Smooth muscle cell of the brain vasculature (primary cell): Measurements from ENCODE around the gene WDPCP.
A peak's percentile ranks its signal among the peaks of the same experiment; 100 is the strongest.
"Not testable (repeated sequence)": the region's sequence is repeated elsewhere in the genome, so short reads cannot be mapped to it uniquely, and the experiment has no call there.

Experiments used
- DNase-seq: peaks from one replicate; pipeline ENCODE4 v3.0.0-alpha.2; 2012; ENCODE audit warnings: low read depth, low spot score

WDPCP gene

DNA sequence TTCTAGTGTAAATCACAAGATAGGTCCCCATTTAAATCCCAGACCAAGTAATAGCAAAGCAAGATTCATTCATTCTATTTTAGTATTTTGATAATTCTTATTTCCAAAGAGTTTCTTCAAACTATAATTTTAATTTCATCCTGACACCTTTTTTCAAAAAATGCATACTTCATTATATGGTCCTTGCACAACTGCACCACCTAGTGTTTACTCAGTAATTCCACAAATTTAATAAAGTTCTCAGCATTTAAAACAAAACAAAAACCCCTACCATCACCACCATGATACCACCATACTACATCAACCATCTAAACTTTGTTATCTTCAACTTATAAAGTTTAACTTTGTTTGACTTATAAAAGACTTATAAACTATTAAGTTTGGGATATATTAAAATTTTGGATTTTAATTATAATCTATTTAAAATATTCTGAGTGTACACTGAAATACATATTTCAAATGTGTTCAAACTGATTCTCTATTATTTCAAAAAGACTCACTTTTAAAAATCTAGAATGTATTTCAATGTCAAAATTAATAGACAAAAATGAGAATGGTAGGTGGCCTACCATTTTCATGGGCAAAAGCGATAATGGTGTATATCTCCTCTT lies 44.2 kb downstream of the WDPCP start:
- DNase-seq = no peak

DNA sequence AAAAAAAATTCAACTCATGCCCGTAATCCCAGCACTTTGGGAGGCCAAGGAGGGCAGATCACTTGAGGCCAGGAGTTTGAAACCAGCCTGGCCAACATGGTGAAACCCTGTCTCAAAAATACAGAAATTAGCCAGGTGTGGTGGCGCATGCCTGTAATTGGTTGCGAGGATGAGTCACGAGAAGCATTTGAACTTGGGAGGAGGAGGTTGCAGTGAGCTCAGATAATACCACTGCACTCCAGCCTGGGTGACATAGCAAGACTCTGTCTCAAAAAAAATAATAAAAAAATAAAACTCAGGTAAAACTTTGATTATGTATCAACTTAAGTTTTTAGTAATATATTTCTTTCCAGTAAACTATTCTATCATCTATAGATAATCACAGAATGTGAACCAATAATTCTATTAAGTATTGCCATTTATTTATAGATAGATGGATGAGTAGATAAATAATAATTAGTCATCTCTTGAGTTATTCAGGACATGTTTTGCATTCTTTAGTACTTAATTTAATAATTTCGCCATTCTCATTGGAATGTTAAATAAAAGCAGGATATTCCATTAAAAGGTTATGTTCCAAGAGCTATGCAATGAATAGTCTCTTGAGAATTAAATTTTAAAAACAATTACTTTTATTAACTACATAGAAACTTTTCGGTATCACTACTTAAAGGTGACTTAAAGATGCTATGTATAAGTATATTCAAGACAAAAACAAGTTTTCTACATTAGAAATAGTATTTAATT lies 48.7 kb downstream of the WDPCP start:
- no peak for DNase-seq

DNA sequence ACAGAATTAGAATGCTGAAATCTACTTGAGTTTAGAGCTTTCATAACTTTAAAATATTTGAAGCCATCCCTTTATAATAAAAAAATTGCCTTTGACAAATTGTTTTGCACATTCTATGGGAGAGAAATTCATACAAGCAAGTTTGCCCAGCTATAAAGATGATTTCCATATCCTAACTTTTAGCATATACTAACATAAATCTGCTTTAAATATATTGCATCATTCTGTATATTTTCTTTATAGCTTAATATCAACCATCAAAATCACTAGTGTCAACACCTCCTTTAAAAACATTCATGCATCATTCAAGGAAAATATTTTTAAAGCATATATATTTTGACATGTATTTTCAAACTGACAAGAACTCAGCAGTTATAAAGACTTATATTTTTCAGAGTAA lies 49.9 kb downstream of the WDPCP start:
- DNase-seq = no peak

- no peak for DNase-seq
Observed at GRCh38 chr2:63537306-63537705, 51.0 kb downstream of the WDPCP start.

DNA sequence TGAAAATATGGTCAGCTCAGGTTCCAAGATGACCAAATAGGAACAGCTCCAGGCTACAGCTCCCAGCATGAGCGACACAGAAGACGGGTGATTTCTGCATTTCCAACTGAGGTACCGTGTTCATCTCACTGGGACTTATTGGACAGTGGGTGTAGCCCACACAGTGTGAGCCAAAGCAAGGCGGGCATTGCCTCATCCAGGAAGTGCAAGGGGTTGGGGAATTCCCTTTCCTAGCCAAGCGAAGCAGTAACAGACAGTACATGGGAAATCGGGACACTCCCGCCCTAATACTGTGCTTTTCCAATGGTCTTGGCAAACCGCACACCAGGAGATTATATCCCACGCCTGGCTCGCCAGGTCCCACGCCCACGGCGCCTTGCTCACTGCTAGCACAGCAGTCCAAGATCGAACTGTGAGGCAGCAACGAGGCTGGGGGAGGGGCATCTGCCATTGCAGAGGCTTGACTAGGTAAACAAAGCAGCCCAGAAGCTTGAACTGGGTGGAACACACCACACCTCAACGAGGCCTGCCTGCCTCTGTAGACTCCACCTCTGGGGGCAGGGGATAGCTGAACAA lies 57.5 kb downstream of the WDPCP start:
- DNase-seq = no peak

DNA sequence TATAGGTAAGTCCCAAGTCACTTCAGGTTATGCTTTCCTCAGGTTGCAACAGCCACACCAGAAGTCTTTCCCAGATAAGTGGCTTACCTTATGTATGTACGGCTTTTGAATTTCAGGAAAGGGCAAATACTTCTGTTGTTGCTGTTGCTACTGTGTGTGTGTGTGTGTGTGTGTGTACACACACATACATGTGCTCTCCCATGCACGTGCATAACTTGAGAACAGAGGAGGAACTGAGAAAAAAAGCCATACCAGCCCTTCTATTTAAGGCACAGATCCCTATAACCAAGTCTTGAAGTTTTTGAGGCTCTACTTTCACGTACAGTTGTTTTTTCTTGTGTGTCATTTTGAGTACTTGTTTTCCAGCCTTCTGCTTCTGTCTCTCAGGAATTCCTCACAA lies 62.4 kb downstream of the WDPCP start:
- DNase-seq = no peak

DNA sequence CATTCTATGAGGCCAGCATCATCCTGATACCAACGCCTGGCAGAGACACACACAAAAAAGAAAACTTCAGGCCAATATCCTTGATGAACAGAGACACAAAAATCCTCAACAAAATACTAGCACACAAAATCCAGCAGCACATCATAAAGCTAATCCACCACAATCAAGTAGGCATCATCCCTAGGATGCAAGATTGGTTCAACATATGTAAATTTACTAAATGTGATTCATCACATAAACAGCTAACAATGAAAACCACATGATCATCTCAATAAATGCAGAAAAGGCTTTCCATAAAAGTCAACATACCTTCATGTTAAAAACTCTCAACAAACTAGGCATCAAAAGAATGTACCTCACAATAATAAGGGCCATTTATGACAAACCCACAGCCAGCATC lies 65.3 kb downstream of the WDPCP start:
- DNase-seq = no peak

GRCh38 chr2:63520793-63521192 lies 67.5 kb downstream of the WDPCP start:
- no peak for DNase-seq

- no peak for DNase-seq
Observed at GRCh38 chr2:63514781-63515180, 73.5 kb downstream of the WDPCP start.

GRCh38 chr2:63514237-63514716 lies 74.0 kb downstream of the WDPCP start:
- no peak for DNase-seq

DNA sequence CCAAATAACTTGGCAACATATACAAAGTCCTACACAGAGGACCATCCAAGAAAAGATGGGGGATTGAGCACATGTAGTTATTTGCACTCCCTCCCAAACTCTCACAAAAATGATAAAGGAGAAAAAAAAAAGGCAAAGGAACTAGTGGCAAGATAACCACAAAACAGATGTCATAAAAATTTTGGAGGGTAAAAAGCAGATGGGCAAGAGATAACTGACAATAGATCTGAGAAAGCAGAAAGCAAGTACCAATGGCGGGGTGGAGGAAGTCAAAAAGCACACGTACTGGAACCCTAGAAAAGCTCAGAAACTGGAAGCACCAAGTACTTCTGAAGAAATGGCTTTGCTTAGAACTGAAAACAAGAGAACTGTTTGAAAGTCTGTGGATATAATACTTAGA lies 82.0 kb downstream of the WDPCP start:
- no peak for DNase-seq

DNA sequence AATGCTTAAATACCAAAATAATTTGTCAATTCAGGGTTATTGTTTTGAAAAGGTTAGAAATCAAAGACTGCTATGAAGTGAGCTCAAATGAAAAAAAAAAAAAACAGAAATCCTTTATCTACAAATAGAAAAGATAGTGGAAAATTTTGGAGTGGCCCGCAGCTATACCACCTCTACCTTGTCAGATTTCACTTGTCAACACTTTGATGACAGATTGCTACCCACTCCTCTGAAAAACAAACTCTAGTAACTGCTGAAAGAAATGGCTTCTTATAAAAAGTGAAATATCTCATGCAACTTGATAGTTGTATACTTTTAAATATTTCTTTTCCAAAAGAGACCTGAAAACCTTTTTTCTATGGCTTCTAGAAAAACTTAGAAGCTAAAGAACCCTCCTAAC lies 84.5 kb downstream of the WDPCP start:
- DNase-seq = no peak

DNA sequence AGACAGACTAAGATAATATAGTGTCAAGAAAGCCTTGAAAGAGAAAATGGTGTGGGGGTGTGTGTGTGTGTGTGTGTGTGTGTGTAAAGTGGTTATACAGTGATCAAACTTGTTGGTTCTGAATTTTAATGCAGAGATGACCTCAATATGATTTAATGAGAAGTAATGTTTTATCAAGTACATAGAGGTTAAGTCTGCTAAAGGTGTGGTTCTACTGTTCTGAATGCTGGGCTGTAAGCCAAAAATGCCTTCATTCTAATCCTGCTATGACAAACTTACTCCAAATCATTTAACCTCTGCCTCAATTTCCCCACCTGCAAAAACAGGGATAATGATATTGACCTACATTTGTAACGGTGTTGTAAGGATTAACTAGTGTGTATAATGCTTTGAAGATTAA lies 87.9 kb downstream of the WDPCP start:
- no peak for DNase-seq

GRCh38 chr2:63497576-63497975 lies 90.7 kb downstream of the WDPCP start:
- DNase-seq = no peak

DNA sequence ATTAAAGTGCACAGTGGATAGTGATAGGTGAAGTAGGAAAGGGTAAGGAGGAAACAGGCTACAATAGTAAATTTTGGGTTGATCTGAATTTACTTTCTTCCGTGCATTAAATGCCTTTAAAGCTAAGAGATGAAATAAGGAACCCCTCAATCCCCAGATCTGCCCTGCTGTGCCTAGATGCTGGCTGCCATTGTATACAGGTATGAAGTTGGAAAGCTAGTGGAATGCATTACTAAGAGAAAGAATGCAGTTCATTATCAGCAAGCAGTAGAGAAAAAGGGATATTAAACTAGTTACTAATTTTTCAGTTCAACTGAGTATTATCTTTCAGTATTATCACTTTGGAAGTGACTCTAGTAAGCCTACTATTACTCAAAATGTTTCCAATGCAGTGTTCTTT lies 93.3 kb downstream of the WDPCP start:
- DNase-seq = no peak

- DNase-seq = no peak
Observed at GRCh38 chr2:63494100-63494499, 94.2 kb downstream of the WDPCP start.

- peak; percentile 3 for DNase-seq
Observed at GRCh38 chr2:63488118-63488713, 100.1 kb downstream of the WDPCP start.

GRCh38 chr2:63486861-63487290 lies 101.4 kb downstream of the WDPCP start:
- no peak for DNase-seq

DNA sequence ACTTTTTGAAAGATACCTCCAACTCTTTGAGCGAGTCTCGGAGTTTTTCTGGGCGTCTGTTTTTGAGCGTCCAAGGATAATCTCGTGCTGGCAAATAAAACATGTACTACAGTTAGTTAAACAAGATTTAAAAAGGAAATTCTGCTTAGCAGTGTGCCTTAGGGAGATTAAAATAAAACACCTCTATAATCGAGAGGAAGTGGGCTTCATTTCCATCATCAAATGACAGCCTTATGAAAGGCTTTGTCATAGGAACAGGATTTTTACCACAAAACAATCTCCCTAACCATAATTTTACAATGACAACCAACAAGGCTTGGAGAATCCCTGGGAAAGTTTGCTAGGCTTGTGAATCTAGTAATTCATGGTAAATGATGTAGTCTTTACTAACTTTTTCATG lies 103.4 kb downstream of the WDPCP start:
- DNase-seq = no peak

GRCh38 chr2:63484481-63484880 lies 103.8 kb downstream of the WDPCP start:
- no peak for DNase-seq

GRCh38 chr2:63477686-63478085 lies 110.6 kb downstream of the WDPCP start:
- no peak for DNase-seq

GRCh38 chr2:63469313-63469712 lies 119.0 kb downstream of the WDPCP start:
- DNase-seq = not testable (repeated sequence)

DNA sequence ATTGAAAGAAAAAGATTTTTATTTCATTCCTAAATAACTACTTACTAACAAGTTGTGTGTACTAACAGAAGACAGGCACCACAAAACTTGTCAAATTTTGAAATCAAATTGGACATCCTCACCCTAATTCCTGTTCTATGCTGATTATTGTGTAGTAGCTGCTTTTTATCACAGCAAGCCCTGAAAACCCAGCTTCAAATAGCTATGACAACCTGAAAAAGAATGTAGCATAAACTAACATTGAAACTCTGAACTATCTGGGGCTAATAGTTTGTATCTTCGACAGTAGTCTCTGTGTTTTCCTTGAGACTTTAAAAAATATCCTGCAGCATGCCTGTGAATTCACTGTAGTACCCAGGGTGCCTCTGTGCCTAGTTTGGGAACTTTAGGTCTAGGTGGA lies 122.6 kb downstream of the WDPCP start:
- no peak for DNase-seq
